Activated CD4-positive, alpha-beta T cell treated with anti-CD3 and anti-CD28 coated beads, Interleukin-2, amount 50 U/mL, for 48 hours (primary cell): ENCODE data around the gene HNRNPH1.

Source experiments
- DNase-seq, 2 experiments: peaks; one replicate each; pipeline ENCODE4 v3.0.0-alpha.2; 2020

The HNRNPH1 gene

DNA sequence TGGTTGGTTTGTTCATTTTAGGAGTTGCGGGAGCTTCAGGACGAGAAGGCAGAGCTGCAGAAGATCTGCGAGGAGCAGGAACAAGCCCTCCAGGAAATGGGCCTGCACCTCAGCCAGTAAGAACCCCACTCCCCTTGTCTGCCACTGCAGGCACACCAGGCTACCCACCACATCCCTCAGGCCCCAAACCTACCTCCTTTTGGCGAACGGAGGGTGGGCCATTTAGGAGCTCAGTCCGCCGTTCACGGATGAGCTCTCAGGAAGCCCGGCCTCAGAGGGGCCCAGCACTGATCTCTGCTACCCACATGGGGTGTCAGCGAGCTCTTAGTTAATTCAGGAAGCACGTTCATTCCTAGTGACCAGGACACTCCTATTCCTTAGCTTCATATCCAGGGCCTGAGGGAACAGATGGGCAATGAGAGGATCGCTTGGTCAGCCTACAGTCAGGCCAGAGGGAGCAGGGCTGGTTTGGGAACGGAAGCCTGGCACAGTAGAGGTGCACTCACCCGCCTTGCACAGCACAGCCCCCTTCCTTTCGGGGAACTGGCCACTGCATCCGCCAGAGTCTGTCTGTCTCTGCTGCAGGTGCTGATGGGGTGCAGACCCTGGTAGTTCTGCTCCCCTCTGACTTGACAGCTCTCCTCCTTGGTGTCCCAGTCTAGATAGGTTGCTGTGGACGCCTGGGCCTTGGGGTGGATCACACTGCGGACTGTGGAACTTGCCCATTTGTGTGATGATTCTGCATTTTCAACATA is 21.4 kb downstream of the HNRNPH1 start:
- DNase-seq, result no peak

DNA sequence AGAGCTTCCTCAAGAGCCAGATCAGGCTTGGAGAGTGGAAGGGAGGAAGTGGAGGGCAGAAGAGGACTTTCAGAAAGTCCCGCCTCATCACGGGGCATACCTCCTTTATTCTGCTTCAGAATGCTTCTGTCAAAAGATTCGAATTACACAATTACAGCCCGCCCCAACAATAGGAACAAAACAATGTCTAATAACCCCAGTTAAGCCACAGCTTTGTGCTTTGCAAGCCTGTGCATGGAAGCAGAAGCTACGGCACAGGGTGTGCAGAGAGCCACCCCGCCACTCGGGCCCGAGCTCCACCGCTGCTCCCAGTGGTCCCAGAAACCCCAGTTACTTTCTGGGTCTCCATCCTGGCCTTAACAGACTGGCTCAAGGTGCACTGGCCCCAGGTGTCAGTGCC is 23.5 kb downstream of the HNRNPH1 start:
- DNase-seq, result no peak

GRCh38 chr5:179599566-179599965 is 23.9 kb downstream of the HNRNPH1 start:
- DNase-seq, result no peak

GRCh38 chr5:179599100-179599499 is 24.4 kb downstream of the HNRNPH1 start:
- no peak for DNase-seq

DNA sequence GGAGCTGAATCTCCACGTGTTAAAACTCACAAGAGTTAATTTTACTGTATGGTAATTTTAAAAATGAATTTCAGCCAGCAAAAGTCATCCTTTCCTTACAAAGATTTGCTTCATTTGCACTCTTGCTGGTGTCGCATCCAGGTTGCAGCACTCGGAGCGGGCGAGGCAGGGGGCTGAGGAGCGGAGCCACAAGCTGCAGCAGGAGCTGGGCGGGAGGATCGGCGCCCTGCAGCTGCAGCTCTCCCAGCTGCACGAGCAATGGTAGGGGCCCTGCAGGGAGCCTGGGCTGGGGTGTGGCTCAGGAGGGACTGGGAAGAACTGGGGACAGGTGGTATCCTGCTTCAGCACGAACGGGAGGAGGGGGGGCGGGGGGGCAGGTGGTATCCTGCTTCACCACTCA is 27.1 kb downstream of the HNRNPH1 start:
- DNase-seq, result no peak

DNA sequence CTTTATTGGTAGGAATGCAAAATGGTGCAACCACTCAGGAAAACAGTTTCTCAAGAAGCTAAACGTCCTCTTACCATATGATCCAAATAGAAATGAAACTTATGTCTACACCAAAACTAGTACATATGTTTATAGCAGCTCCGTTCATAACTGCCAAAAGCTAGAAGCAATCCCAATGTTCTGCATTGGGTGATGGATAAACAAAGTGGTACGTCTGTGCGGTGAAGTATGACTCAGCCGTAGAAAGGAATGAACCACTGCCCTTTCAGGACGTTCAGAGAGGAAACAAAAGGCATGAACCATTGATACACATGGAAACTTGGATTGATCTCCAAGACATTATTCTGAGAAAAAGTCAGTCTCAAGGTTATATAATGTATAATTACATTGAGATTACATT is 27.6 kb downstream of the HNRNPH1 start:
- DNase-seq, result no peak

GRCh38 chr5:179588166-179588565 is 35.3 kb downstream of the HNRNPH1 start:
- DNase-seq, result no peak

DNA sequence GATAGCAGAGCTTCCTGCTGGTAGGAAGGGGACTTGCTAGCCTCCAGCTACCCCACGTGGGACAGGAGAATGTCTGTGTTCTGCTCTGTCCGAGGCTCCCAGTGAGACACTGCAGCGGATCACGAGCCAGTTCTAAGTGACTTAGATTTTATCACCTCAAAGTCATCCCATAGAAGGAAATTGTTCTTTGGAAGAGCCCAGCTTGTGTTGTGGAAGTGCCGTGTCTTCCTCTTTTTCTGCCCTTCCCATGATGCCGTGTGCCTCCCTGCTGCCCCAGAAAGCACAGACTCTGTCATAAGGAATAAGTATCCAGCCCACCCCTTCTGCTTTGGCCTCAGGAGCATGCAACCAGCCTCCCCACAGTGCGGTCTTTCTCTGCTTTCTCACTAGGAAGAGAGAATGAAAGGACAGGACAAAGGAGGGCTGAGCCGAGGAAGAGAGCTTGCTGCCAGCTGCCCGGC is 37.5 kb downstream of the HNRNPH1 start:
- DNase-seq, result no peak

DNA sequence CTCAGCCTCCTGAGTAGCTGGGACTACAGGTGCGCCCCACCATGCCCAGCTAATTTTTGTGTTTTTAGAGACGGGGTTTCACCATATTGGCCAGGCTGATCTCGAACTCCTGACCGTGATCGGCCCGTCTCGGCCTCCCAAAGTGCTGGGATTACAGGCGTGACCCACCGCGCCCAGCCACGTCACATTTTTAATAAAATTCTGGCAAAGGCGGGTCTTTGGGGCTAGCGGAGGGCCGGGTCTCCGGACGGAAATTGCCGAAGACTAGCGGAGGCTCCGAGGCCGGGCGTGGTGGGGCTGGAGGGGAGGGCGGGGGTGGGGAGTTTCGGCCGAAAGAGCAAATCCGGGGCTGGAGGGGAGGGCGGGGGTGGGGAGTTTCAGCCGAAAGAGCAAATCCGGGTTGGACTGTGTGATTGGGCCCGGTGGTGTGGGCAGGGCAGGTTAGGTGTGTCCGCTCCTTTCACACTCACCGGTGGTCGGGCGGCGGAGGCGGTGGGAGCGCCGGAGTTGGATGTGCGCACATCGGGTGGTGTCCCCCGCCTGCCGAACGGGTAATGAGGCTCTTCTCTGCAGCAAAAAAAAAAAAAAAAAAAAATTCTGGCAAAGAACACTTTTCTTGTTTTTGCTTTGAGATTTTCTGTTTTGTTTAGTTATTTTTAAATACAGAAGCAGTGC is 46.0 kb downstream of the HNRNPH1 start:
- DNase-seq, result no peak

GRCh38 chr5:179572386-179572785 is 51.1 kb downstream of the HNRNPH1 start:
- DNase-seq, result no peak

GRCh38 chr5:179568721-179569120 is 54.8 kb downstream of the HNRNPH1 start:
- no peak for DNase-seq

- DNase-seq, result no peak
These were observed 58.9 kb downstream of the HNRNPH1 start for GRCh38 chr5:179564526-179564925.
